Measurements from ENCODE around the gene RHEX. TPM values are rescaled to one million over a fixed set of nuclear protein-coding genes. Genes with fewer than 3 reads are reported as not detected.
A peak's percentile ranks its signal among the peaks of the same experiment; 100 is the strongest.

The RHEX gene
- total RNA-seq, 1 donor from 2014 or later = not detected

DNA sequence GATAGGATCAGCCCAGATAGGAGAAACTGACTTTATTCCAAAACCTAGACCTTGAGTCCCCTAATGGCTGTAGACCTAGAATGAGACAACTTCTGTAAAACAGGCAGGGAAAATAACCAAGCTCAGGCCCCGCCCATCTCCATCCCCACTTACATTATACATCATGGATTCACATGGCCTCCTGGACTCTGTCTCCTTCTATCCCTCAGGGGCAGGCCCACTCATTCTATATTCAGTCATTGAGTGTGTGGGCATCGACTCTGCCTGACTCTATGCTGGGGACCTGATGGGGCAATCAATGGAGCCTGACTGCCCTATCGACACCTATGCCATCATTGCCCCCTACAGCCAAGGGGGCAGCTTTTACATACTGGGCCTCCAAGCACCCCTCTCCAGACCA lies 57.8 kb downstream of the RHEX start:
- TF ChIP-seq, protein P1, sequence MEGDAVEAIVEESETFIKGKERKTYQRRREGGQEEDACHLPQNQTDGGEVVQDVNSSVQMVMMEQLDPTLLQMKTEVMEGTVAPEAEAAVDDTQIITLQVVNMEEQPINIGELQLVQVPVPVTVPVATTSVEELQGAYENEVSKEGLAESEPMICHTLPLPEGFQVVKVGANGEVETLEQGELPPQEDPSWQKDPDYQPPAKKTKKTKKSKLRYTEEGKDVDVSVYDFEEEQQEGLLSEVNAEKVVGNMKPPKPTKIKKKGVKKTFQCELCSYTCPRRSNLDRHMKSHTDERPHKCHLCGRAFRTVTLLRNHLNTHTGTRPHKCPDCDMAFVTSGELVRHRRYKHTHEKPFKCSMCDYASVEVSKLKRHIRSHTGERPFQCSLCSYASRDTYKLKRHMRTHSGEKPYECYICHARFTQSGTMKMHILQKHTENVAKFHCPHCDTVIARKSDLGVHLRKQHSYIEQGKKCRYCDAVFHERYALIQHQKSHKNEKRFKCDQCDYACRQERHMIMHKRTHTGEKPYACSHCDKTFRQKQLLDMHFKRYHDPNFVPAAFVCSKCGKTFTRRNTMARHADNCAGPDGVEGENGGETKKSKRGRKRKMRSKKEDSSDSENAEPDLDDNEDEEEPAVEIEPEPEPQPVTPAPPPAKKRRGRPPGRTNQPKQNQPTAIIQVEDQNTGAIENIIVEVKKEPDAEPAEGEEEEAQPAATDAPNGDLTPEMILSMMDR (IDR thresholded peaks at IDR 0.05) = no peak
- TF ChIP-seq EZH2phosphoT487 (IDR thresholded peaks at IDR 0.05) (no peak), EZH2 (IDR thresholded peaks at IDR 0.05) (no peak)

GRCh38 chr1:206111271-206111927 lies 58.4 kb downstream of the RHEX start:
- Histone ChIP-seq H3F3A (ENCODE audit: low read depth) (no peaks in the 10 kb centered on the region), H3K79me2 (ENCODE audit: low read depth) (no peaks in the 10 kb centered on the region), H2AFZ (replicated peaks) (no peak overlapping the region), H3K36me3 (no peaks in the 10 kb centered on the region), H3K9me3 (ENCODE audit: low read depth) (no peaks in the 10 kb centered on the region), H3K4me1 (no peaks in the 10 kb centered on the region), H3K27me3 (peaks cover 15% of the 10 kb centered on the region), H3K4me3 (no peak overlapping the region), H3K27ac (no peak overlapping the region), H4K20me1 (ENCODE audit: low read depth) (no peaks in the 10 kb centered on the region), H3K4me2 (no peak overlapping the region), H3K9ac (no peak overlapping the region)
- Mint-ChIP-seq H3K4me3 (no peak overlapping the region), H3K27me3 (ENCODE audit: insufficient read depth, low read depth) (peaks cover 30% of the 10 kb centered on the region), H3K27ac (no peak overlapping the region), H3K36me3 (no peaks in the 10 kb centered on the region), H3K9me3 (no peaks in the 10 kb centered on the region), H3K4me1 (peaks cover 24% of the 10 kb centered on the region)
- no peak for DNase-seq (ENCODE audit: low spot score)
- TF ChIP-seq EZH2 (IDR thresholded peaks at IDR 0.05) (no peak), EZH2phosphoT487 (IDR thresholded peaks at IDR 0.05) (no peak)
- TF ChIP-seq, protein P1 (IDR thresholded peaks at IDR 0.05) = no peak

More for the DNA sequence above, 57.8 kb downstream of the RHEX start:
- no peak overlapping the region for H3K4me3 ChIP-seq
- no peak overlapping the region for H3K9ac ChIP-seq
- no peaks in the 10 kb centered on the region for H4K20me1 ChIP-seq (ENCODE audit: low read depth)
- H3K4me1 Mint-ChIP-seq = peaks cover 25% of the 10 kb centered on the region
- no peaks in the 10 kb centered on the region for H3K36me3 Mint-ChIP-seq
- no peaks in the 10 kb centered on the region for H3K36me3 ChIP-seq
- H2AFZ ChIP-seq (replicated peaks) = no peak overlapping the region
- no peak for DNase-seq (ENCODE audit: low spot score)
- no peaks in the 10 kb centered on the region for H3F3A ChIP-seq (ENCODE audit: low read depth)
- H3K27ac Mint-ChIP-seq = no peak overlapping the region
- H3K27ac ChIP-seq = no peak overlapping the region
- H3K27me3 ChIP-seq = peaks cover 9% of the 10 kb centered on the region
- H3K27me3 Mint-ChIP-seq (ENCODE audit: insufficient read depth, low read depth) = peaks cover 30% of the 10 kb centered on the region
- H3K4me3 Mint-ChIP-seq = no peak overlapping the region
- H3K79me2 ChIP-seq (ENCODE audit: low read depth) = no peaks in the 10 kb centered on the region
- no peaks in the 10 kb centered on the region for H3K4me1 ChIP-seq
- no peak overlapping the region for H3K4me2 ChIP-seq
- no peaks in the 10 kb centered on the region for H3K9me3 ChIP-seq (ENCODE audit: low read depth)
- no peaks in the 10 kb centered on the region for H3K9me3 Mint-ChIP-seq

GRCh38 chr1:206112600-206113301 lies 59.8 kb downstream of the RHEX start:
- H3K36me3 ChIP-seq = no peaks in the 10 kb centered on the region
- Mint-ChIP-seq H3K27ac (no peak overlapping the region), H3K4me1 (peaks cover 24% of the 10 kb centered on the region), H3K9me3 (no peaks in the 10 kb centered on the region), H3K27me3 (ENCODE audit: insufficient read depth, low read depth) (peaks cover 39% of the 10 kb centered on the region), H3K4me3 (peak overlapping the region; percentile 62), H3K36me3 (no peaks in the 10 kb centered on the region)
- no peaks in the 10 kb centered on the region for H3F3A ChIP-seq (ENCODE audit: low read depth)
- H3K9me3 ChIP-seq (ENCODE audit: low read depth) = no peaks in the 10 kb centered on the region
- no peak for DNase-seq (ENCODE audit: low spot score)
- no peak overlapping the region for H3K9ac ChIP-seq
- TF ChIP-seq EZH2 (IDR thresholded peaks at IDR 0.05) (no peak), EZH2phosphoT487 (IDR thresholded peaks at IDR 0.05) (no peak)
- TF ChIP-seq, protein P1 (IDR thresholded peaks at IDR 0.05) = no peak
- H4K20me1 ChIP-seq (ENCODE audit: low read depth) = no peaks in the 10 kb centered on the region
- no peak overlapping the region for H3K4me2 ChIP-seq
- H3K79me2 ChIP-seq (ENCODE audit: low read depth) = no peaks in the 10 kb centered on the region
- H3K27ac ChIP-seq = no peak overlapping the region
- peaks cover 29% of the 10 kb centered on the region for H3K27me3 ChIP-seq
- H3K4me3 ChIP-seq = no peak overlapping the region
- H2AFZ ChIP-seq (replicated peaks) = no peak overlapping the region
- H3K4me1 ChIP-seq = peaks cover 3% of the 10 kb centered on the region

Measured in neural progenitor cell (in vitro differentiated cells).